Measurements from ENCODE around the gene SNX10.
A peak's percentile ranks its signal among the peaks of the same experiment; 100 is the strongest.

The SNX10 gene

GRCh38 chr7:26374647-26375373 is 83.1 kb downstream of the SNX10 start:
- TF ChIP-seq TEAD4 (IDR thresholded peaks at IDR 0.05), result no peak
- TF ChIP-seq EGR1 (IDR thresholded peaks at IDR 0.05), result no peak
- no peak for TF ChIP-seq ZBTB7A (IDR thresholded peaks at IDR 0.05; ENCODE audit: low read depth)
- TF ChIP-seq NFIC (IDR thresholded peaks at IDR 0.05), result no peak
- no peak for TF ChIP-seq YY1 (IDR thresholded peaks at IDR 0.05; ENCODE audit: low read depth)
- TF ChIP-seq TCF12 (IDR thresholded peaks at IDR 0.05; ENCODE audit: low read depth), result no peak
- no peak for TF ChIP-seq REST (IDR thresholded peaks at IDR 0.05; ENCODE audit: low read depth)
- TF ChIP-seq USF1 (IDR thresholded peaks at IDR 0.05), result no peak

GRCh38 chr7:26375726-26376174 is 84.1 kb downstream of the SNX10 start:
- TF ChIP-seq MAX (IDR thresholded peaks at IDR 0.05) (no peak), CEBPB (IDR thresholded peaks at IDR 0.05) (no peak), EP300 (IDR thresholded peaks at IDR 0.05; ENCODE audit: borderline replicate concordance) (no peak), EGR1 (IDR thresholded peaks at IDR 0.05) (no peak), CREB1 (IDR thresholded peaks at IDR 0.05; ENCODE audit: low read depth) (no peak), RAD21 (IDR thresholded peaks at IDR 0.05; ENCODE audit: low read depth) (no peak), TAF1 (IDR thresholded peaks at IDR 0.05; ENCODE audit: low read depth) (no peak), FOXM1 (IDR thresholded peaks at IDR 0.05; ENCODE audit: borderline replicate concordance, low read depth) (no peak), TEAD4 (IDR thresholded peaks at IDR 0.05) (no peak), REST (IDR thresholded peaks at IDR 0.05; ENCODE audit: low read depth) (no peak), NFIC (IDR thresholded peaks at IDR 0.05) (no peak), USF1 (IDR thresholded peaks at IDR 0.05) (no peak), TCF12 (IDR thresholded peaks at IDR 0.05; ENCODE audit: low read depth) (no peak)

- TF ChIP-seq TEAD4 (IDR thresholded peaks at IDR 0.05), result no peak
- TF ChIP-seq EGR1 (IDR thresholded peaks at IDR 0.05), result 0 out of 2 replicates have a peak, but pooled peaks have one; percentile 23
- no peak for TF ChIP-seq TAF1 (IDR thresholded peaks at IDR 0.05; ENCODE audit: low read depth)
- TF ChIP-seq NFIC (IDR thresholded peaks at IDR 0.05), result no peak
- peak; percentile 80 for TF ChIP-seq ZBTB7A (IDR thresholded peaks at IDR 0.05; ENCODE audit: low read depth)
- TF ChIP-seq EP300 (IDR thresholded peaks at IDR 0.05; ENCODE audit: borderline replicate concordance), result no peak
- no peak for TF ChIP-seq REST (IDR thresholded peaks at IDR 0.05; ENCODE audit: low read depth)
- no peak for TF ChIP-seq CEBPB (IDR thresholded peaks at IDR 0.05)
- peak; percentile 79 for TF ChIP-seq MAX (IDR thresholded peaks at IDR 0.05)
- TF ChIP-seq CREB1 (IDR thresholded peaks at IDR 0.05; ENCODE audit: low read depth), result no peak
- no peak for TF ChIP-seq TCF12 (IDR thresholded peaks at IDR 0.05; ENCODE audit: low read depth)
- no peak for TF ChIP-seq FOXM1 (IDR thresholded peaks at IDR 0.05; ENCODE audit: borderline replicate concordance, low read depth)
- TF ChIP-seq YY1 (IDR thresholded peaks at IDR 0.05; ENCODE audit: low read depth), result no peak
- TF ChIP-seq USF1 (IDR thresholded peaks at IDR 0.05), result no peak
Measured at GRCh38 chr7:26376175-26376917, 84.7 kb downstream of the SNX10 start.

Data from Ishikawa (cell line).